Measurements from ENCODE around the gene HSPB1. TPM values are rescaled to one million over a fixed set of nuclear protein-coding genes. Genes with fewer than 3 reads are reported as not detected.

HSPB1 gene
- total and polyA plus RNA-seq, 2 experiments from 2014 or later: 48.1 to 437 TPM

DNA sequence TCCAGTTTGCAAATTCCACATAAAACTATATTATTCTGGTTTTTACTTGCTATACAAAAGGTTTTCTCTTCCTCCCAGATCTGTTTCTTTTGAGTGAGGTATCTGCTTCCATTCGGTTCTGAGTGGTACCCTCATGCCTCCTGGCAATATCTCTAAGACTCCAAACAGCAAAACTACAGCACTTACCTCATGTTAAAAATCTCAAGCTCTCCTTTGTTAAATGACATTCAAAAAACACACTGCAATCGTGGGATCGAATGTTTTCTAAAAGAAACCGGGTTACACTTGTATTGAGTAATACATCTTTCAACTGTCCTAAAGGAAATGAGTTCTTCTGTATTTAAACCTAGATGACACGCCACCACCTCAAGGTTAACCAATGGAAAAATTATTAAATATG is 45.2 kb downstream of the HSPB1 start:
- TF ChIP-seq ZNF331 (CRISPR knock-in tag; IDR thresholded peaks at IDR 0.05; ENCODE audit: low read depth) (no peak), STAT1 (IDR thresholded peaks at IDR 0.05; ENCODE audit: unreplicated experiment) (no peak), EZH2 (IDR thresholded peaks at IDR 0.05; ENCODE audit: low read depth, unreplicated experiment) (no peak), EZH2phosphoT487 (IDR thresholded peaks at IDR 0.05; ENCODE audit: unreplicated experiment) (no peak), JUNB (IDR thresholded peaks at IDR 0.05; ENCODE audit: unreplicated experiment) (no peak), POLR2AphosphoS5 (IDR thresholded peaks at IDR 0.05; ENCODE audit: low read depth) (no peak), NANOG (IDR thresholded peaks at IDR 0.05; ENCODE audit: borderline replicate concordance) (no peak), ZNF114 (CRISPR knock-in tag; IDR thresholded peaks at IDR 0.05) (no peak), CREB1 (CRISPR knock-in tag; IDR thresholded peaks at IDR 0.05; ENCODE audit: low read depth) (no peak)
- TF ChIP-seq, protein P1, sequence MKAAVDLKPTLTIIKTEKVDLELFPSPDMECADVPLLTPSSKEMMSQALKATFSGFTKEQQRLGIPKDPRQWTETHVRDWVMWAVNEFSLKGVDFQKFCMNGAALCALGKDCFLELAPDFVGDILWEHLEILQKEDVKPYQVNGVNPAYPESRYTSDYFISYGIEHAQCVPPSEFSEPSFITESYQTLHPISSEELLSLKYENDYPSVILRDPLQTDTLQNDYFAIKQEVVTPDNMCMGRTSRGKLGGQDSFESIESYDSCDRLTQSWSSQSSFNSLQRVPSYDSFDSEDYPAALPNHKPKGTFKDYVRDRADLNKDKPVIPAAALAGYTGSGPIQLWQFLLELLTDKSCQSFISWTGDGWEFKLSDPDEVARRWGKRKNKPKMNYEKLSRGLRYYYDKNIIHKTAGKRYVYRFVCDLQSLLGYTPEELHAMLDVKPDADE (IDR thresholded peaks at IDR 0.05): no peak
- TF ChIP-seq, protein P2, sequence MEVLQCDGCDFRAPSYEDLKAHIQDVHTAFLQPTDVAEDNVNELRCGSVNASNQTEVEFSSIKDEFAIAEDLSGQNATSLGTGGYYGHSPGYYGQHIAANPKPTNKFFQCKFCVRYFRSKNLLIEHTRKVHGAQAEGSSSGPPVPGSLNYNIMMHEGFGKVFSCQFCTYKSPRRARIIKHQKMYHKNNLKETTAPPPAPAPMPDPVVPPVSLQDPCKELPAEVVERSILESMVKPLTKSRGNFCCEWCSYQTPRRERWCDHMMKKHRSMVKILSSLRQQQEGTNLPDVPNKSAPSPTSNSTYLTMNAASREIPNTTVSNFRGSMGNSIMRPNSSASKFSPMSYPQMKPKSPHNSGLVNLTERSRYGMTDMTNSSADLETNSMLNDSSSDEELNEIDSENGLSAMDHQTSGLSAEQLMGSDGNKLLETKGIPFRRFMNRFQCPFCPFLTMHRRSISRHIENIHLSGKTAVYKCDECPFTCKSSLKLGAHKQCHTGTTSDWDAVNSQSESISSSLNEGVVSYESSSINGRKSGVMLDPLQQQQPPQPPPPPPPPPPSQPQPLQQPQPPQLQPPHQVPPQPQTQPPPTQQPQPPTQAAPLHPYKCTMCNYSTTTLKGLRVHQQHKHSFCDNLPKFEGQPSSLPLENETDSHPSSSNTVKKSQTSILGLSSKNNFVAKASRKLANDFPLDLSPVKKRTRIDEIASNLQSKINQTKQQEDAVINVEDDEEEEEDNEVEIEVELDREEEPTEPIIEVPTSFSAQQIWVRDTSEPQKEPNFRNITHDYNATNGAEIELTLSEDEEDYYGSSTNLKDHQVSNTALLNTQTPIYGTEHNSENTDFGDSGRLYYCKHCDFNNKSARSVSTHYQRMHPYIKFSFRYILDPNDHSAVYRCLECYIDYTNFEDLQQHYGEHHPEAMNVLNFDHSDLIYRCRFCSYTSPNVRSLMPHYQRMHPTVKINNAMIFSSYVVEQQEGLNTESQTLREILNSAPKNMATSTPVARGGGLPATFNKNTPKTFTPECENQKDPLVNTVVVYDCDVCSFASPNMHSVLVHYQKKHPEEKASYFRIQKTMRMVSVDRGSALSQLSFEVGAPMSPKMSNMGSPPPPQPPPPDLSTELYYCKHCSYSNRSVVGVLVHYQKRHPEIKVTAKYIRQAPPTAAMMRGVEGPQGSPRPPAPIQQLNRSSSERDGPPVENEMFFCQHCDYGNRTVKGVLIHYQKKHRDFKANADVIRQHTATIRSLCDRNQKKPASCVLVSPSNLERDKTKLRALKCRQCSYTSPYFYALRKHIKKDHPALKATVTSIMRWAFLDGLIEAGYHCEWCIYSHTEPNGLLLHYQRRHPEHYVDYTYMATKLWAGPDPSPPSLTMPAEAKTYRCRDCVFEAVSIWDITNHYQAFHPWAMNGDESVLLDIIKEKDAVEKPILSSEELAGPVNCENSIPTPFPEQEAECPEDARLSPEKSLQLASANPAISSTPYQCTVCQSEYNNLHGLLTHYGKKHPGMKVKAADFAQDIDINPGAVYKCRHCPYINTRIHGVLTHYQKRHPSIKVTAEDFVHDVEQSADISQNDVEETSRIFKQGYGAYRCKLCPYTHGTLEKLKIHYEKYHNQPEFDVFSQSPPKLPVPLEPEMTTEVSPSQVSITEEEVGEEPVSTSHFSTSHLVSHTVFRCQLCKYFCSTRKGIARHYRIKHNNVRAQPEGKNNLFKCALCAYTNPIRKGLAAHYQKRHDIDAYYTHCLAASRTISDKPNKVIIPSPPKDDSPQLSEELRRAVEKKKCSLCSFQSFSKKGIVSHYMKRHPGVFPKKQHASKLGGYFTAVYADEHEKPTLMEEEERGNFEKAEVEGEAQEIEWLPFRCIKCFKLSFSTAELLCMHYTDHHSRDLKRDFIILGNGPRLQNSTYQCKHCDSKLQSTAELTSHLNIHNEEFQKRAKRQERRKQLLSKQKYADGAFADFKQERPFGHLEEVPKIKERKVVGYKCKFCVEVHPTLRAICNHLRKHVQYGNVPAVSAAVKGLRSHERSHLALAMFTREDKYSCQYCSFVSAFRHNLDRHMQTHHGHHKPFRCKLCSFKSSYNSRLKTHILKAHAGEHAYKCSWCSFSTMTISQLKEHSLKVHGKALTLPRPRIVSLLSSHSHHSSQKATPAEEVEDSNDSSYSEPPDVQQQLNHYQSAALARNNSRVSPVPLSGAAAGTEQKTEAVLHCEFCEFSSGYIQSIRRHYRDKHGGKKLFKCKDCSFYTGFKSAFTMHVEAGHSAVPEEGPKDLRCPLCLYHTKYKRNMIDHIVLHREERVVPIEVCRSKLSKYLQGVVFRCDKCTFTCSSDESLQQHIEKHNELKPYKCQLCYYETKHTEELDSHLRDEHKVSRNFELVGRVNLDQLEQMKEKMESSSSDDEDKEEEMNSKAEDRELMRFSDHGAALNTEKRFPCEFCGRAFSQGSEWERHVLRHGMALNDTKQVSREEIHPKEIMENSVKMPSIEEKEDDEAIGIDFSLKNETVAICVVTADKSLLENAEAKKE (CRISPR knock-in tag; IDR thresholded peaks at IDR 0.05): no peak
- TF ChIP-seq, protein P3, sequence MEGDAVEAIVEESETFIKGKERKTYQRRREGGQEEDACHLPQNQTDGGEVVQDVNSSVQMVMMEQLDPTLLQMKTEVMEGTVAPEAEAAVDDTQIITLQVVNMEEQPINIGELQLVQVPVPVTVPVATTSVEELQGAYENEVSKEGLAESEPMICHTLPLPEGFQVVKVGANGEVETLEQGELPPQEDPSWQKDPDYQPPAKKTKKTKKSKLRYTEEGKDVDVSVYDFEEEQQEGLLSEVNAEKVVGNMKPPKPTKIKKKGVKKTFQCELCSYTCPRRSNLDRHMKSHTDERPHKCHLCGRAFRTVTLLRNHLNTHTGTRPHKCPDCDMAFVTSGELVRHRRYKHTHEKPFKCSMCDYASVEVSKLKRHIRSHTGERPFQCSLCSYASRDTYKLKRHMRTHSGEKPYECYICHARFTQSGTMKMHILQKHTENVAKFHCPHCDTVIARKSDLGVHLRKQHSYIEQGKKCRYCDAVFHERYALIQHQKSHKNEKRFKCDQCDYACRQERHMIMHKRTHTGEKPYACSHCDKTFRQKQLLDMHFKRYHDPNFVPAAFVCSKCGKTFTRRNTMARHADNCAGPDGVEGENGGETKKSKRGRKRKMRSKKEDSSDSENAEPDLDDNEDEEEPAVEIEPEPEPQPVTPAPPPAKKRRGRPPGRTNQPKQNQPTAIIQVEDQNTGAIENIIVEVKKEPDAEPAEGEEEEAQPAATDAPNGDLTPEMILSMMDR (conservative IDR thresholded peaks at IDR 0.05; ENCODE audit: low read depth in 2 of 2): no peak
- TF ChIP-seq, protein P4, sequence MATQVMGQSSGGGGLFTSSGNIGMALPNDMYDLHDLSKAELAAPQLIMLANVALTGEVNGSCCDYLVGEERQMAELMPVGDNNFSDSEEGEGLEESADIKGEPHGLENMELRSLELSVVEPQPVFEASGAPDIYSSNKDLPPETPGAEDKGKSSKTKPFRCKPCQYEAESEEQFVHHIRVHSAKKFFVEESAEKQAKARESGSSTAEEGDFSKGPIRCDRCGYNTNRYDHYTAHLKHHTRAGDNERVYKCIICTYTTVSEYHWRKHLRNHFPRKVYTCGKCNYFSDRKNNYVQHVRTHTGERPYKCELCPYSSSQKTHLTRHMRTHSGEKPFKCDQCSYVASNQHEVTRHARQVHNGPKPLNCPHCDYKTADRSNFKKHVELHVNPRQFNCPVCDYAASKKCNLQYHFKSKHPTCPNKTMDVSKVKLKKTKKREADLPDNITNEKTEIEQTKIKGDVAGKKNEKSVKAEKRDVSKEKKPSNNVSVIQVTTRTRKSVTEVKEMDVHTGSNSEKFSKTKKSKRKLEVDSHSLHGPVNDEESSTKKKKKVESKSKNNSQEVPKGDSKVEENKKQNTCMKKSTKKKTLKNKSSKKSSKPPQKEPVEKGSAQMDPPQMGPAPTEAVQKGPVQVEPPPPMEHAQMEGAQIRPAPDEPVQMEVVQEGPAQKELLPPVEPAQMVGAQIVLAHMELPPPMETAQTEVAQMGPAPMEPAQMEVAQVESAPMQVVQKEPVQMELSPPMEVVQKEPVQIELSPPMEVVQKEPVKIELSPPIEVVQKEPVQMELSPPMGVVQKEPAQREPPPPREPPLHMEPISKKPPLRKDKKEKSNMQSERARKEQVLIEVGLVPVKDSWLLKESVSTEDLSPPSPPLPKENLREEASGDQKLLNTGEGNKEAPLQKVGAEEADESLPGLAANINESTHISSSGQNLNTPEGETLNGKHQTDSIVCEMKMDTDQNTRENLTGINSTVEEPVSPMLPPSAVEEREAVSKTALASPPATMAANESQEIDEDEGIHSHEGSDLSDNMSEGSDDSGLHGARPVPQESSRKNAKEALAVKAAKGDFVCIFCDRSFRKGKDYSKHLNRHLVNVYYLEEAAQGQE (IDR thresholded peaks at IDR 0.05; ENCODE audit: unreplicated experiment): no peak
- peaks cover 96% of the 10 kb centered on the region for H3K36me3 Mint-ChIP-seq (ENCODE audit: low read depth)
- Histone ChIP-seq H3K4me2 (no peak overlapping the region), H3K79me2 (replicated peaks; ENCODE audit: insufficient read depth) (peaks cover 100% of the 10 kb centered on the region), H3K4me3 (no peak overlapping the region), H3K27me3 (ENCODE audit: insufficient read depth) (no peaks in the 10 kb centered on the region), H3F3A (replicated peaks; ENCODE audit: low read depth) (peaks cover 41% of the 10 kb centered on the region), H2AFZ (no peak overlapping the region), H3K9me2 (ENCODE audit: insufficient read depth) (no peaks in the 10 kb centered on the region), H3K36me3 (ENCODE audit: insufficient read depth) (peaks cover 62% of the 10 kb centered on the region), H3K4me1 (ENCODE audit: insufficient read depth) (peaks cover 9% of the 10 kb centered on the region; the same call in 1 of the 2 replicates), H4K20me1 (replicated peaks; ENCODE audit: insufficient read depth) (peaks cover 90% of the 10 kb centered on the region), H3K27ac (ENCODE audit: low read depth) (peak overlapping the region; percentile 87)
- peaks cover 18% of the 10 kb centered on the region for H3K27me3 Mint-ChIP-seq (ENCODE audit: insufficient read depth, low read depth, poor library complexity)
- ATAC-seq: no peak
- peaks cover 6% of the 10 kb centered on the region; the same call in 1 of the 3 replicates for H3K9me3 Mint-ChIP-seq
- peaks cover 51% of the 10 kb centered on the region for H3K4me1 Mint-ChIP-seq
- no peak for DNase-seq (ENCODE audit: low spot score)
- H3K27ac Mint-ChIP-seq: peak overlapping the region; percentile 66
- H3K4me3 Mint-ChIP-seq: no peak overlapping the region
